MCF 10A (cell line): Measurements from ENCODE around the gene MEGF9. TPM values are rescaled to one million over a fixed set of nuclear protein-coding genes. Genes with fewer than 3 reads are reported as not detected.

Experiments used
- BruUV-seq: library from RNA; stranded (reverse); fragments of 400-500 nt; replicated peaks from 2 replicates; lab custom pipeline; 2021; lab: Mats Ljungman, UMichigan
- CTCF ChIA-PET: fragments of 300-600 bp; sonication (Branson Sonifier 250); formaldehyde crosslinking; extraction: SDS; loops from one replicate; lab custom pipeline; 2021; ENCODE audit warnings: antibody characterized with exemption, inconsistent platforms; lab: Yijun Ruan, JAX
- POLR2A ChIA-PET: fragments of 300-600, 350-650 bp; sonication (Branson Sonifier 250); formaldehyde crosslinking; extraction: SDS; loops from one replicate; lab custom pipeline; 2020; ENCODE audit warnings: antibody characterized with exemption, inconsistent platforms; lab: Yijun Ruan, JAX
- DNase-seq: peaks from one replicate; pipeline ENCODE4 v3.0.0-alpha.2; 2018; ENCODE audit not compliant: unreplicated experiment
- H3K27ac Mint-ChIP-seq: one replicate; pipeline ENCODE4 v1.8.0; 2022; ENCODE audit warnings: mild to moderate bottlenecking, low read depth, mixed read lengths; ENCODE audit not compliant: unreplicated experiment
- H3K27me3 Mint-ChIP-seq: one replicate; pipeline ENCODE4 v1.8.0; 2022; ENCODE audit warnings: mixed read lengths; ENCODE audit not compliant: insufficient read depth, unreplicated experiment
- H3K36me3 Mint-ChIP-seq: one replicate; pipeline ENCODE4 v1.8.0; 2022; ENCODE audit warnings: mild to moderate bottlenecking, moderate library complexity, mixed read lengths; ENCODE audit not compliant: insufficient read depth, unreplicated experiment
- H3K4me1 Mint-ChIP-seq: one replicate; pipeline ENCODE4 v1.8.0; 2022; ENCODE audit warnings: mixed read lengths; ENCODE audit not compliant: insufficient read depth, unreplicated experiment
- H3K4me3 Mint-ChIP-seq: one replicate; pipeline ENCODE4 v1.8.0; 2022; ENCODE audit warnings: mild to moderate bottlenecking, moderate library complexity, mixed read lengths; ENCODE audit not compliant: unreplicated experiment
- H3K9me3 Mint-ChIP-seq: one replicate; pipeline ENCODE4 v1.8.0; 2022; ENCODE audit warnings: mixed read lengths; ENCODE audit not compliant: unreplicated experiment
- intact Hi-C: fragments of 100-400 bp; cut with micrococcal nuclease; formaldehyde crosslinking; loops from 2 replicates; pipeline ENCODE4 v1.14.1; 2022
- total RNA-seq: library from RNA; stranded (reverse); gene quantifications from 2 replicates; pipeline ENCODE4 v1.2.3, GENCODE V29; 2022
- TF ChIP-seq, protein P1 (sequence below): fragments of 200-600 bp; IDR thresholded peaks from one replicate; pipeline ENCODE4 v1.8.0; 2022; ENCODE audit warnings: antibody characterized with exemption, mild to moderate bottlenecking; ENCODE audit not compliant: unreplicated experiment

The MEGF9 gene
- total RNA-seq, 1 experiment from 2014 or later = 5.7 TPM

DNA sequence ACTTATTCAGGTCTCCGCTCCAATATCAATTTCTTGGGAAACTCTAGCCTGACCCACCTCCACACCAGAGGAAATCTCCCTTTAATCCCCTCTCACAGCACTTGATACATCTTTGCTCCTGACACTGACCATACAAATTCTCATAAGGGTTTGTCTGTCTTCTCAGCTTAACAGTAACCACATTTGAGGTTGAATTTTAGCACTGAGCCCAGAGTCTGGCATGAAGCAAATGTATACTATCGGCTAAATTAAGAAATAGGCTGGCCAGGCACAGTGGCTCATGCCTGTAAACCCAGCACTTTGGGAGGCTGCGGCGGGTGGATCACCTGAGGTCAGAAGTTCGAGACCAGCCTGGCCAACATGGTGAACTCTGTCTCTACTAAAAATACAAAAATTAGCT is 144.0 kb downstream of the MEGF9 start:
- no peak for DNase-seq
- no peaks in the 10 kb centered on the region for H3K9me3 Mint-ChIP-seq
- H3K4me3 Mint-ChIP-seq = no peak overlapping the region
- H3K27me3 Mint-ChIP-seq = no peaks in the 10 kb centered on the region
- H3K36me3 Mint-ChIP-seq = peaks cover 46% of the 10 kb centered on the region
- CTCF ChIA-PET = interaction anchor here (0.6 kb wide), 1 partner anchor 641 kb away, joined by 4 read pairs; no protein-coding TSS in a partner anchor
- H3K27ac Mint-ChIP-seq = no peak overlapping the region
- H3K4me1 Mint-ChIP-seq = no peaks in the 10 kb centered on the region
- BruUV-seq = no TSS peak
- TF ChIP-seq, protein P1, sequence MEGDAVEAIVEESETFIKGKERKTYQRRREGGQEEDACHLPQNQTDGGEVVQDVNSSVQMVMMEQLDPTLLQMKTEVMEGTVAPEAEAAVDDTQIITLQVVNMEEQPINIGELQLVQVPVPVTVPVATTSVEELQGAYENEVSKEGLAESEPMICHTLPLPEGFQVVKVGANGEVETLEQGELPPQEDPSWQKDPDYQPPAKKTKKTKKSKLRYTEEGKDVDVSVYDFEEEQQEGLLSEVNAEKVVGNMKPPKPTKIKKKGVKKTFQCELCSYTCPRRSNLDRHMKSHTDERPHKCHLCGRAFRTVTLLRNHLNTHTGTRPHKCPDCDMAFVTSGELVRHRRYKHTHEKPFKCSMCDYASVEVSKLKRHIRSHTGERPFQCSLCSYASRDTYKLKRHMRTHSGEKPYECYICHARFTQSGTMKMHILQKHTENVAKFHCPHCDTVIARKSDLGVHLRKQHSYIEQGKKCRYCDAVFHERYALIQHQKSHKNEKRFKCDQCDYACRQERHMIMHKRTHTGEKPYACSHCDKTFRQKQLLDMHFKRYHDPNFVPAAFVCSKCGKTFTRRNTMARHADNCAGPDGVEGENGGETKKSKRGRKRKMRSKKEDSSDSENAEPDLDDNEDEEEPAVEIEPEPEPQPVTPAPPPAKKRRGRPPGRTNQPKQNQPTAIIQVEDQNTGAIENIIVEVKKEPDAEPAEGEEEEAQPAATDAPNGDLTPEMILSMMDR = no peak
- POLR2A ChIA-PET = no interaction called here
- intact Hi-C loops = no loop called here

DNA sequence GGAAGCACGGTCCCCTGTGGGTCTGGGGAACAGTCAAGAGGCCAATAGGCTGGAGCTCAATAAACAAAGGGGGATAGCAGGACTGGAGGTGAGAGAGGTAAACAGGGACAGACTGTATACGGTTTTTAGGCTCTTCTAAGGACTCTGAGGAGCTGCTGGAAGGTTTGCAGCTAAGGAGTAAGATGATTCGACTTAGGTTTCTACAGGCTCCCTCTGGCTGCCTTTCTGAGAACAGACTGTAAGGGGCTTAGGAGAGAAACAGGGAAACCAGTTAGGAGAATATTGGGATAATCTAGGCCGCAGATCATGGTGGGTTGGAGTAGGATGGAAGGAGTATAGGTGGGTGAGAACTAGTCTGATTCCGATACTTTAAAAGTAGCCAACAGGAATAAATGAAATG is 144.7 kb downstream of the MEGF9 start:
- BruUV-seq = no TSS peak
- TF ChIP-seq, protein P1 = no peak
- intact Hi-C loops = no loop called here
- POLR2A ChIA-PET = no interaction called here
- CTCF ChIA-PET = no interaction called here
- Mint-ChIP-seq H3K27ac (no peak overlapping the region), H3K36me3 (peaks cover 50% of the 10 kb centered on the region), H3K4me1 (no peaks in the 10 kb centered on the region), H3K9me3 (no peaks in the 10 kb centered on the region), H3K27me3 (no peaks in the 10 kb centered on the region), H3K4me3 (no peak overlapping the region)
- no peak for DNase-seq

DNA sequence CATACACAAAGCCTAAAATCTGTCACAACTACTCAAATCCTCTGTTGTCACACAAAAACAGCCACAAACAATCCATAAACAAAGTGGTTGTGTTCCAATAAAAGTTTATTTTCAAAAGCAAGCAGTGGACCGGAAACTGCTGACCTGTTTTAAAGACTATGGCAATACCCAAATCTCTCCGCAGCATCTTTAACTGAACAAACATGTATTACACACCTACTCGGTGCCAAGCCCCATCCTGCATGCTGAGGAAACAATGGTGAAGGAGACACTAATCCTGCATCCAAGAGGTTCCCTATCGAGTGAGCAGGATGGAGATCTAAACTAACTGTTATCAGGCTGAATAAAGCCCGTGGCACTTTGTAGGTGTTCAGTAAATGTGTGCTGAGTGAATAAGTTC is 145.5 kb downstream of the MEGF9 start:
- Mint-ChIP-seq H3K4me3 (no peak overlapping the region), H3K36me3 (peaks cover 57% of the 10 kb centered on the region), H3K9me3 (no peaks in the 10 kb centered on the region), H3K27me3 (no peaks in the 10 kb centered on the region), H3K4me1 (no peaks in the 10 kb centered on the region), H3K27ac (no peak overlapping the region)
- TF ChIP-seq, protein P1 = no peak
- intact Hi-C loops = no loop called here
- ChIA-PET POLR2A (no interaction called here), CTCF (interaction anchor here (0.6 kb wide), 1 partner anchor 211 kb away, joined by 3 read pairs; no protein-coding TSS in a partner anchor)
- BruUV-seq = no TSS peak
- no peak for DNase-seq

DNA sequence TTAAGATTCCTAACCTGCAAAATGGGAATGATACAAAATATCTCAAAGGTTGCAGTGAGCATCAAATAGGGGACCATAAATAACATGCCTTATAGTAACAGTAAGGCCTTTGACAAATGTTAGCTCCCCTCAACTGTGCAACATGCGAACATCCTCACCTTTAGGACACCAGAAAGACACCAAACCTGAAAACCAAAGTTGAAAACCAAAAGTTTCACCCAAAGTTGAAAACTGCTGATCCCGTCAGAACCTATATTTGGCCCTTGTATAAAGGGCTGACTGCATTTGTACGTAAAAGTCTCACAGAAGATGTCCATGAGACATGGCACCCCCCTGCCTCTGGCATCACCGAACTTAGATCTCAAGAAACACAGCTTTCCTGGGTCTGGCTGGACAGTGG is 146.4 kb downstream of the MEGF9 start:
- POLR2A ChIA-PET = no interaction called here
- Mint-ChIP-seq H3K9me3 (no peaks in the 10 kb centered on the region), H3K4me3 (no peak overlapping the region), H3K4me1 (peaks cover 5% of the 10 kb centered on the region), H3K27ac (no peak overlapping the region), H3K36me3 (peaks cover 57% of the 10 kb centered on the region), H3K27me3 (no peaks in the 10 kb centered on the region)
- intact Hi-C loops = no loop called here
- CTCF ChIA-PET = no interaction called here
- no TSS peak for BruUV-seq
- no peak for DNase-seq
- TF ChIP-seq, protein P1 = no peak
